Measurements from ENCODE around the gene ECI1. TPM values are rescaled to one million over a fixed set of nuclear protein-coding genes. Genes with fewer than 3 reads are reported as not detected.

Gene ECI1
- polyA plus RNA-seq, 1 experiment, result 63.9 TPM

DNA sequence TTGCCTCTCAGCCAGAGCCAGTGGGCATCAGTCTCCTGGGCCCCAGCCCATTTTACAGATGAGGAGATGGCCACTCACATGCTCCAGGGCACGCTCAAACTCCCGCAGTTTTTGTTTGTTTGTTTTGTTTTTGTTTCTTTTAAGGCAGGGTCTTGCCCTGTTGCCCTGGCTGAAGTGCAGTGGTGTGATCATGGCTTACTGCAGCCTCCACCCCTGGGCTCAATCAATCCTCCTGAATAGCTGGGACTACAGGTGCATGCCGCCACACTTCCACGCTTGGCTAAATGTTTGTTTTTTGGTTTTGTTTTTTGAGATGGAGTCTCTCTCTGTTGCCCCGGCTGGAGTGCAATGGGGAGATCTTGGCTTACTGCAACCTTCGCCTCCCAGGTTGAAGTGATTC is 24.5 kb downstream of the ECI1 start:
- CTCF ChIA-PET, result interaction anchor here (0.6 kb wide), 1 partner anchor 111 kb away, joined by 5 read pairs; no protein-coding TSS in a partner anchor
- Histone ChIP-seq H3K36me3 (ENCODE audit: control insufficient read depth, insufficient read depth, low read length) (peaks cover 19% of the 10 kb centered on the region), H3K4me3 (ENCODE audit: low read depth, low read length) (no peak overlapping the region), H3K27me3 (ENCODE audit: control insufficient read depth, insufficient read depth, low read length) (no peaks in the 10 kb centered on the region)
- POLR2A ChIA-PET, result no interaction called here
- DNase-seq (ENCODE audit: low read depth), result no peak
- no peak for TF ChIP-seq CTCF (IDR thresholded peaks at IDR 0.05; ENCODE audit: insufficient read depth, low read depth, low read length)

DNA sequence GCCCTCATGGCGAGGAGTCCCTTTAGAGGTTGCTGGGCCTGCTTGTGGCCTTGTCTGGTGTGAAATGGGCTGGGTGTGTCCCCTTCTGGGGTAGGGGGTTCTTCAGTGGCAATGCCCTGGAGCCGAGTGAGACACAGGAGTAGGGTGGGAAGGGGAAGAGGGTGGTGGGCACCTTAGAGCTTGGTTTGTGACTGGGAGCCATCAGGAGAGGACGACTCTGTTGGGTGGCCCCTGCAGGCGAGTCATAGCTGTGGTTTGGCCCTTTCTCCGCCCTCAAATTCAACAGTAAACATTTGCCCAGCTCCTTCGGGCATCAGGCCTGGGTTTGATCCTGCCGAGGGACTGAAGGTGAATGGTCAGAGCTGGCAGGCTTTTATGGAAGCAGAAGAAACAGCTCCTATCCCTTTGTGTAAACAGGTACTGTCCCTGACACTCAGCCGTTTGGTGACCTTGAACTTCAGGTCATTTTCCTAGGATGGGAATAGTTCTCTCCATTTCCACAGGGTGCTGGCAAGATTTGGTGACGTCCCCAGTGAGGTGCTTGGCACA is 25.1 kb downstream of the ECI1 start:
- ChIA-PET POLR2A (no interaction called here), CTCF (no interaction called here)
- peaks cover 15% of the 10 kb centered on the region for H3K36me3 ChIP-seq (ENCODE audit: control insufficient read depth, insufficient read depth, low read length)
- no peak for DNase-seq (ENCODE audit: low read depth)
- TF ChIP-seq CTCF (IDR thresholded peaks at IDR 0.05; ENCODE audit: insufficient read depth, low read depth, low read length), result no peak
- H3K27me3 ChIP-seq (ENCODE audit: control insufficient read depth, insufficient read depth, low read length), result no peaks in the 10 kb centered on the region
- H3K4me3 ChIP-seq (ENCODE audit: low read depth, low read length), result no peak overlapping the region

DNA sequence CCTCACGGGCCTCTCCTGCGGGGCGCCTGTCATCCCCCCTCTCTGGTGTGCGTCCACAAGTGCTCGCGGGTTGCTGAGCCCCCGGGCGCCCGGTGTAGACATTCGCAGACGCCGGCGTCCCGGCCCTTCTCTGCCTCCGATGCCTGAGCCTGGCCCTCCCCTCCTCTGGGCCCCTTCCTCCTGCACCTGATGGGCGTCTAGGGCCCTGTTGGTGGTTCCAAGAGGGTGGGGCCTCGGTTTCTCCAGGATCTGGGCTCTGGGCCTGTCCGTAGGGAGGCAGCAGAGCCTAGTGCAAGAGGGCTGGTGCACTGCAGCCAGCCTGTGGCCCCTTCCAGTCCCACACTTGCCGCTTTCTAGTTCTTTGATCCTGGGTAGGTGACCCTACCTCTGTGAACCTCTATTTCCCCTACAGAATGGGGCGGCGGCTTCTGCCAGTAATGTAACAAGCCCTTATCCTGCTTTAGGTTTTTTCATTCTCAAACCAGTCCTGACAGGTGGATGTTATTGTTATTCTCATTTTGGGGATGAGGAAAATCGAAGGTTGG is 27.4 kb downstream of the ECI1 start:
- H3K27me3 ChIP-seq (ENCODE audit: control insufficient read depth, insufficient read depth, low read length), result no peaks in the 10 kb centered on the region
- peaks cover 9% of the 10 kb centered on the region for H3K36me3 ChIP-seq (ENCODE audit: control insufficient read depth, insufficient read depth, low read length)
- ChIA-PET CTCF (interaction anchor here (0.6 to 1.0 kb wide), 2 partner anchors 28 to 210 kb away, joined by 3 read pairs; no protein-coding TSS in a partner anchor), POLR2A (no interaction called here)
- no peak for DNase-seq (ENCODE audit: low read depth)
- TF ChIP-seq CTCF (IDR thresholded peaks at IDR 0.05; ENCODE audit: insufficient read depth, low read depth, low read length), result peak; percentile 36; the same call in 1 of the 2 replicates
- H3K4me3 ChIP-seq (ENCODE audit: low read depth, low read length), result peak overlapping the region; percentile 76

DNA sequence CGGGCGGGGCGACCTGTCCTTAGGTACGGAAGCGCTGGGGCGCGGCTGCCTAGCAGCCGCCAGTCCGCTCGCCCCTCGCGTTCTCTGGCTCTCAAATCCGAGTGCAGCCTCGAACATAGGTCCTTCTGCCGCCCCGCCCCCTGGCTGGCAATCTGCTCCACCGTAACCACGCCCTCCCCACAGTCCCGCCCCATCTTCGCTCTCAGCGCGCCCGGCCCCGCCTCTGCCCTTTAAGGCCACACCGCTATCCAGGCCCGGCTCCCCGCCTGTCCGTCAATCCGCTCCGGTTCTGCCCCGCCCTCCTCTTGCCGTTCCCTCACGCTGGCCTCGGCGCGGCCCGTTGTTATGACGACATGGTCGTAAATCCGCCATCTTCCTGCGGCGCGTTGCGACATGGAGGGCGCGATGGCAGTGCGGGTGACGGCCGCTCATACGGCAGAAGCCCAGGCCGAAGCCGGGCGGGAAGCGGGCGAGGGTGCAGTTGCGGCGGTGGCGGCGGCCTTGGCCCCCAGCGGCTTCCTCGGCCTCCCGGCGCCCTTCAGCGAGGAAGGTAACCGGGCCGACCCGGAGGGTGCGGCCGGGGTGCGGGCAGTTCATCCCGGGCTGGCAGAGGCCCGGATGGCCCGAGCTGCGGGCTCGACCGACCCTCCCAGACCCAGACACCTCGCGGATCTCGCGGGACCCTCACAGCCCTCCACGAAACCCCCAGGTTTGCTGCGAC is 28.0 kb downstream of the ECI1 start, which contains the start of gene E4F1:
TSS of gene E4F1 (plus strand) at position 371 of the 721 bp plus-strand sequence. CDS start at position 394, 23 bp downstream.
- POLR2A ChIA-PET, result no interaction called here
- Histone ChIP-seq H3K4me3 (ENCODE audit: low read depth, low read length) (peak within 1 kb of the TSS; percentile 76), H3K36me3 (ENCODE audit: control insufficient read depth, insufficient read depth, low read length) (peaks cover 4% of the 10 kb centered on the region), H3K27me3 (ENCODE audit: control insufficient read depth, insufficient read depth, low read length) (no peaks in the 10 kb centered on the region)
- CTCF ChIA-PET, result interaction anchor here (1.0 kb wide), 1 partner anchor 29 kb away, joined by 3 read pairs; no protein-coding TSS in a partner anchor
- no peak for TF ChIP-seq CTCF (IDR thresholded peaks at IDR 0.05; ENCODE audit: insufficient read depth, low read depth, low read length)
- DNase-seq (ENCODE audit: low read depth), result peak; percentile 94

DNA sequence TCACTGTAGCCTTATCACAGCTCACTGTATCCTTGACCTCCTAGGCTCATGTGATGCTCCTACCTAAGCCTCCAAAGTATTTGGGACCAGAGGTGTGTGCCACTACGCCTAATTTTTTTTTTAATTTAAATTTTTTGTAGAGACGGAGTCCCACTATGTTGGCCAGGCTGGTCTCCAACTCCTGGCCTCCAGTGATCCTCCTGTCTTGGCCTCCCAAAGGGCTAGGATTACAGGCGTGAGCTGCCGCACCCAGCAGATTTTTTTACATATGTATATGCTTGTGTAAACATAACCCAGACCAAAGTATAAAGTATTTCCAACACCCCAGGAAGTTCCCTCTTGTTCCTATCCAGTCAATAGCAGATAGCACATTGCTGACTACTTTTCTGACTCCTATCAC is 35.1 kb downstream of the ECI1 start:
- H3K36me3 ChIP-seq (ENCODE audit: control insufficient read depth, insufficient read depth, low read length), result 0 out of 2 replicates have a peak, but pooled peaks cover 2% of the 10 kb centered on the region
- DNase-seq (ENCODE audit: low read depth), result no peak
- ChIA-PET CTCF (interaction anchor here (1.5 kb wide), 1 partner anchor 194 kb away, joined by 3 read pairs; no protein-coding TSS in a partner anchor), POLR2A (no interaction called here)
- TF ChIP-seq CTCF (IDR thresholded peaks at IDR 0.05; ENCODE audit: insufficient read depth, low read depth, low read length), result no peak
- H3K4me3 ChIP-seq (ENCODE audit: low read depth, low read length), result no peak overlapping the region
- H3K27me3 ChIP-seq (ENCODE audit: control insufficient read depth, insufficient read depth, low read length), result no peaks in the 10 kb centered on the region

Data from BJ (cell line).